ENCODE data around the gene NTM.

NTM gene

GRCh38 chr11:132078264-132079076 is 708.1 kb downstream of the NTM start:
- DNase-seq (ENCODE audit: low read depth), result no peak

DNA sequence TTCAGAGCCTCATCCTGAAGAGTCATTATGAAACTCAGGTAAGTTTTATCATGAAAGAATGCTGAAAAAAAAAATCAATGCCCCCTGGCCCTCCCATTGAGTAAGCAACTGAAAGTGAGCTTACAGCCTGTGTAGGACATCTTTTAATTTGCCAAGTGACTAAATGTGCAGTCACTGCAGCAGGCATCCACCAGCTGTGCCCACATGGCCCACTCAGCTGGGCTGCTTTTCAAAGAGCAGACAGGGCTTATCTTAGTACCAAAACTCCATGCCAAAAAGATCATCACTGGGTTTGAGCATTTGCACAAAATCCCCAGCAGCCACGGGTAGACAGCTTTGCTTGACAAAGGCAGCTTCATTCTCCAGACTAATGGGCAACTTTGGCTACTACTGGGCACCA is 709.7 kb downstream of the NTM start:
- DNase-seq (ENCODE audit: low read depth), result no peak

DNA sequence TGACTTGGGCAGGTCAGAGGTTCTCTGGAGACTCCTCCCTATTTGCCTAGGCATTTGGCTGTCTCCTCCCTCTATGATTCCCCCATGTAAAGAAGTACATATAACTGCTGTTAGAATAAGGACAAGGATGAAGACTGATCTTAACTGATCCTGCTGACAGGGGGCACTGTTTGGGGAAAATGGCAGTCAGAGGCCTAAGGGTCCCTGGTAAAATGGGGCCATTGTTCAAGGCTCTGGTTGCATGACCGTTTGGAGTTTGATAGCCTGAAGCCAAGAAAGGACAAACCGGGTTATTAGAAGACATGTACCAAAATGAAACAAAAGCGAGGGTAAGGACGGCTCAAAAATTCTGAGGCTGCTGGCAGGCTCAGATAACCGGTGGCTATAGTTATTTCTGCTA is 712.2 kb downstream of the NTM start:
- DNase-seq (ENCODE audit: low read depth), result no peak

DNA sequence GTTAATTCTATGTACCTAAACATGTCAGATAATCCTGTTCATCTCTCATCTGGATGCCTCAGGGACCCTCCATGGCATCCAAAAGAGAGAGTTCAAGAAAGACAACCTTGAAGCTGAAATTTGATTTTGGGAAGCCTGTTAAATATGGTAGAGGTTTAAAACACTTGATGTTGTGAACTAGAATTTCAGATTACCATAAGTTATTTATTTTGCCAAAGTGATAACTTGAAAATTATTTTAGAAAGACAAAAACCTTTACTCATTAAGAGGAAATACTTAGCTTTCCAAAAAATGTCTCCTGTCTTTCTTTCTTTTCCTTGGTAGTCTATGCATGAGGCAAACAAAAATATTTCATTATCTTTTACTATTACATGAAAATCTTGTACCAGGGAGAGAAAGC is 714.0 kb downstream of the NTM start:
- no peak for DNase-seq (ENCODE audit: low read depth)

DNA sequence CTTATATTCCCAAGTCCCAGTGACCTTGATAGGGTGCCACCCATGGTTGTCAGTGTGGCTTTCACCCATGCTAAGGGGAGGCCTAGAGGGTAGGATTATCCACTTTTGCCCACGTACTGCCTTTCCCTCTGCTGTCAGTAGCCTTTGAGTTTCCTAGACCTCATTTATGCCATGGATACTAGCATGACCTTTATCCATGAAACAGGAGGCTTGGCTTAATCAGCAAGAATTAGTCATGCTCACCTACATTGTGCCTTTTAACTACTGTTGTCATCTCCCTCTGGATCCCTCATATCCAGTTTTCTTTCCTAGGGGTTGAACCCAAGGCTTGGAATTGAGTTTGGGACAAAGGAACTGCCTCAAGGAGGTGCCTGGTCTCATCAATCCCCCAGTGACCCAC is 716.7 kb downstream of the NTM start:
- DNase-seq (ENCODE audit: low read depth), result no peak

DNA sequence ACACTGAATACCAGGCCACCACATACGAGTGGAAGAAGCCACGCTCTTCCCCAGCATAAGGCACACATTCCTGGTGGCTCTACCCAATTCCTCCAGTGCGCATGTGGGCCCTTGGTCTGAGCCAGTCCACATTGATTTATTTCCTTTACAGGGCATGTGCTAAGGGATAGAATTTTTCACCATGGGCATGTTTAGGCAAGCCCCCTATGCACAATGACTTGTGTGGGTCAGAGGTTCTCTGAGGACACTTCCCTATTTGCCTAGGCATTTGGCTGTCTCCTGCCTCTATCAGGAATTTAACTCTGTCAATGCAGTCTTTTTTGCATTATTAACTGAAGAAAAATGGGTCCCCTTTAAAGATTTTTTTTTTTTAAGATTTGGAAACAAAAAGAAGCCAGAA is 718.1 kb downstream of the NTM start:
- DNase-seq (ENCODE audit: low read depth), result no peak

GRCh38 chr11:132093536-132094259 is 723.3 kb downstream of the NTM start:
- DNase-seq (ENCODE audit: low read depth), result no peak

DNA sequence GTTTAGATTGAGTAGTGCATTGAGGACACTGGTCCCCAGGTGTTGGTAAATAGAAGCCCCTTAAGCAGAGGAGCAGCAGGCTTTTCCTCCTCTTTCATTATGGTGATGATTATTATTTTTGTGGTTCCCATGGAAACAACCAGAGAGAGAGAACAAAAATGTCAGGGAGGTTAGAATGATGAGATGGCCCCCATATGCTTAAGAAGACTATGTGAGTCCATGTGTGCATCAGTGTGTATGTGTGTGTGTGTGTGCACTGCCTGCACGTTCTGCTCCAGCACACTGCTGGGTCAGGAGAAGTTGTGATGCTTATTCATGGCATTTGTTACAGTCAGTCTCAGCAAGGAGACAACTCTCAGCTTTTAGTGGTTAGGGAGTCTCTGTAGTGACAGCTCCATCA is 724.2 kb downstream of the NTM start:
- no peak for DNase-seq (ENCODE audit: low read depth)

GRCh38 chr11:132095230-132096131 is 725.1 kb downstream of the NTM start:
- no peak for DNase-seq (ENCODE audit: low read depth)

GRCh38 chr11:132096132-132096825 is 725.9 kb downstream of the NTM start:
- DNase-seq (ENCODE audit: low read depth), result no peak

DNA sequence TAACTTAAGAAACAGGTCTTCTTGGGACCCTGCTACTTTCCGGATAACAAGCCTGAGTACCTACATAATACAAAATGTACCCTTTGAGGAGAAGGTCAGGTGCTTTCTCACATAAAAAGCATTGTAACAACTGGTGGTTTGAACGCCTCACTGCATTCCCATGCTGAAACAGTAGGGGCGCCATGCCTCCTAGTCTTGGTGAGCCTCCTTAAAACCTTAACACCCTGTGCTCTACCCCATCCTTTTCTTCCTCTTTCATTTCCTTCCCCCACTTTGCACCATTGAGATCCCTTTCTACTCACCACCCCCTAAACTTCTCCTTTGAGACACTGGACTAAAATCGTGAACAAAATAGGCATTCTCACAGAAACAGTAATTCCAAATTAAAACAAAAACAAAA is 729.3 kb downstream of the NTM start:
- DNase-seq (ENCODE audit: low read depth), result no peak

GRCh38 chr11:132100583-132100982 is 730.2 kb downstream of the NTM start:
- DNase-seq (ENCODE audit: low read depth), result no peak

DNA sequence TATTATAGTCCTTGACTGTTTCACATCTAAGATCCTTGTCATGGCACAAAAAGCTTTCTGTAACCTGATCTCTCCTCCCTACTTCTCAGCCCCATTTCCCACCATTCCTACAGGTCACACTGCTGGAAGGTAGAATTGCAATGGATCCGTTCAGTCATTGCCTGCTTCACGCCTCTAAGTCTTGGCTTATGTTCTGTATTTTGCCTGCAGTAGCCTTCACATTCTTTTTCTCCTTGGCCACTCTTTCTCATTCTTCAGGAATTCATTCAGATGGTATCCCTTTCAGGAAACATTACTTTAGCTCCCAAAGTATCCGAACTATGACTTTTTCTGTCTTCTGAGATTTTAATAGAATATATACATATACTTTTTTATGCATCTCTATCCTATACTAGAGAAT is 731.5 kb downstream of the NTM start:
- DNase-seq (ENCODE audit: low read depth), result no peak

DNA sequence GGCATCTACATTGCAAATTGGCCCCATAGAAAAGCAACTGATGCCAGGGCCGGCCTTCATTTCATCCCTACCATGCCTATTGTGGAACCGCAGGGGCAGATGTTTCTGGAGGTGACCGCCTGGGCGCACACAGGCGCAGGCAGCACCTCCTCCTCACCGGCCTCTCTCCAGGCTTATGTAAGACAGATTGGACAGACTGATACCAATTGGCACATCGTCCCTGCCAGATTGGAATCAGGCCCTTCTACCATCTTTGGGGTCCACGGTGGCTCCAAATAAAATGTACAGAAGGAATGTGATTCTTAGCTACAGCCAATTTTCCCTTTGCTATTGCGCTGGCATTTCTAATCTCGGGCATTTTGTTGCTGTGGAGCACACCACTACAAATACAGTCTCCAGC is 732.6 kb downstream of the NTM start:
- no peak for DNase-seq (ENCODE audit: low read depth)

DNA sequence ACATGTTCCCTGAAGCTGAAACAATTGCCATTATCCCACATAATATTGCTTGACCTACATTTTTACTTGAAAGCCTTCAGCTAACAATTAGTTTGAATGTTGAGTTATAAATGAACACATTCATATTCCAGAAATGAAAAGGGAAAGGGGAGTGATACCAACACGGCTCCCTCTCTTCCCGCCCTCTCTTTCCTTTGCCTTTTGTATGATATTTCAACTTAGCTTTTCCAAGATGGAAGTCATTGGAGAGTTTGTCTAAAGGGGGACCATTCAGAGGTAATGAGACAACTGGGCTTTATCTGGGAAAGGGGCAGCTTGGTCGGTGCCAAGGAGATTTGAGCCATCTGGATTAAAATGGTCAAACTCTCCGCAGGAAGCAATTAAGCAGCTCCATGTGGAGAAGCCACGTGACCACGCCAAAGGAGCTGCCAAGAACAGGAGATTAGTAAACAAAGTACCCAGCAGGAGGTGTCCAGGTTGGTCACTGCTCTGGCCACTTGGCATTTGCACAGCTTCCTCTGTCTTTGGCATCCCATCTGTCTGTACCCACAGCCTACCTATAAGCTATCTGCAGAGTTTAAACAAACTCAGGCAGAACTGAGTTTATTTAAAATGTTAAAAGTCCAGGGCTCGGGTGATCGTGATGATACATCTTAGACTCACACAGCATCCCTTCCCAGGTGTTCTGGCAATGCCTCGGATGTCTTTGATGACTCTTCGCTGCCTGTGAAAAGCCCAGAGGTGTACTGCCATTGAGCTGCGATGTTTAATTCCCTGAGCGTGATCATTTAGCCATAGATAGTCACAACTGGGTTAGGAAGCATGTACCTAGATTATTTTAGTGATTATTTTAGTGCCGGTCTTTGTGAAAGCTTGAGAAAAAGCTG is 735.9 kb downstream of the NTM start:
- no peak for DNase-seq (ENCODE audit: low read depth)

DNA sequence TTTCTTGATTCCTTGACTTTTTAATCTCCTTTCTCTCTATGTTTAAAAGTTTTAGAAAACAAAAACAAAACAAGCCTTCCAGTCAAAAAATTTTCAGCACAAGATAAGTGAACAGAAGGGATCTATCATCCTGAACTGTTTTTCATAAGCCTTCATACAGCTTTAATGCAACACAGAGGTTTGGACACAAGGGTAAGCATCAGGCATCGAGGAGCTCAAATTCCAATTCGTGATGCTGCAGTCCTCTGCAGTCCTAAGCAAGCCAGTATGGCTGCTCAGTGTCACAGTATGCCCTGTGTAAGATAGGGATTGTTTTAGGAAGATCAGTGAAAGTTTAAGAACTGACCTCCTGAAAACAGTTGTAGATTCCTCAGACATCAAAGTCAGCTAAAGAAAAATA is 740.9 kb downstream of the NTM start:
- DNase-seq (ENCODE audit: low read depth), result no peak

GRCh38 chr11:132111838-132112237 is 741.4 kb downstream of the NTM start:
- no peak for DNase-seq (ENCODE audit: low read depth)

- no peak for DNase-seq (ENCODE audit: low read depth)
Observed at GRCh38 chr11:132112846-132113245, 742.4 kb downstream of the NTM start.

- DNase-seq (ENCODE audit: low read depth), result no peak
Observed at GRCh38 chr11:132114185-132114584, 743.8 kb downstream of the NTM start.

DNA sequence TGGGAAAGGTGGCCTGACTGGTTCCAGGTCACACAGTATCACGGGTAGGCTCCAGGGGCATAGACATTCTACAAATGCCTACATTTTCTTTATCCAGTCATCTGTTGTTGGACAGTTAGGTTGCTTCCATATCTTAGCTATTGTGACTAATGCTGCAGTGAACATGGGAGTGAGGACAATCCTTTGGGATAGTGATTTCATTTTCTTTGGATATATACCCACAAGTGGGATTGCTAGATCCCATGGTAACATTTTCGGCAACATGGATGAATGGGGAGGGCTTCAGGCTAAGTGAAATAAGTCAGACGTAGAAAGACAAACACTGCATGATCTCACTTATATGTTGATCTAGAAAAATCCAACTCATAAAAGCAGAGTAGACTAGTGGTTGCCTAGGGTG is 744.3 kb downstream of the NTM start:
- no peak for DNase-seq (ENCODE audit: low read depth)

GRCh38 chr11:132115454-132115853 is 745.0 kb downstream of the NTM start:
- no peak for DNase-seq (ENCODE audit: low read depth)

Measured in stimulated activated CD8-positive, alpha-beta memory T cell treated with anti-CD3 and anti-CD28 coated beads, Interleukin-12 subunit alpha, Interleukin-12 subunit beta, amount 100 ng/mL, for 4 hours (primary cell).